ENCODE measurements around the gene GSK3A. TPM values are rescaled to one million over a fixed set of nuclear protein-coding genes. Genes with fewer than 3 reads are reported as not detected.

GSK3A gene
- total and polyA plus RNA-seq, 9 of the 15 experiments (the other 6 are each of a cell fraction or from before 2014, with no cell fraction given): 0.62 to 90.7 (median 33.3) TPM

DNA sequence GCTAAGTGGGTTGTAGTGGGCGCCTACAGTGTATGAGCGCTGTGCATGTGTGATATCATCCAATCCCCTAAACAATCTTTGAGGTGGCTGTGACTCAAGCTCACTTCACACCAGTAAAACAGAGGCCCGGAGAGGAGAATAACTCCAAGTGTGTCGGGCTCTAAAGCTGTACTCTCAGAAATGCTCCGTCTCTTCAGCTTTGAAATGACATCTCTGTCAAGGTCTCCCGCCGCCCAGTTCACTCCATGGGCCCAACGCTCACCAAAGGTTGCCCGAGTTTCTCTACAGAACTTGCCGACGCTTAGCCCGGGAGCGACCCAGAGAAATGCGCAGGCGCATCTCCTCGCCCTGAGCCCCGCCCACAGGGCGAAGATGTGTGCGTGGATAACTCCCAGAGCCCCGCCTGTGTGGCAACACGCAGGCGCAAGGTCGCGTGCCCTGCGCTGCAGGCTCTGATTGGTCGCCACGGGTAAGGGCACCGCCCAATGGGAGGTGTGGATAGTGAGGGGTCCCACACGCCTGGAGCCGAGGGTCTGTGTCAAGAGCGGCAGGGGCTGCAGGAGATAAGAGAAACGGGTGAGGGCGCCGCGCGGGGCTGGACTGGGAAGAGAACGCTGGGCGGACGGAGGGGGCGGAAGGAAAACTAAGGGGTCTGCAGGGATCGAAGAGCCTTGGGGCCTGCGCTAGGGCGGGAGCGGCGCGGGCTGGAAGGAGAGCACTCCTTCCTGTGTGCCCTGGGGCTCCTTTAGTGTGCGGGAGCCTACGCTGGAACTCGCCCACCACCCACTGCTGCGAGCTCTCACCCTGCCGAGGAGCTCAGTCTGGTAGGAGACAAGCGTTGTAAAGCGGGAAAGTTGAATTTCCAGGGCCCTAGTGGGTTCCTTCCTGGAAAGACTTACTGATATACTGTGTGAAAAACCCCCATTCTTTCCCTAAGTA, 22.3 kb downstream of the GSK3A start, which contains the start of gene ZNF526 (continued):
- TF ChIP-seq ZBTB7A (IDR thresholded peaks at IDR 0.05; ENCODE audit: borderline replicate concordance, control insufficient read depth, low read depth, low read length) (peak; percentile 100), E2F6 (IDR thresholded peaks at IDR 0.05; ENCODE audit: borderline replicate concordance in 1 of 2, extremely low read depth in 1 of 2, insufficient read depth in 1 of 2, insufficient read length in 1 of 2, low read depth in 1 of 2, low read length in 1 of 2, poor library complexity in 1 of 2, severe bottlenecking in 1 of 2) (peak; percentile 19 to 57), FOXK1 (CRISPR knock-in tag; IDR thresholded peaks at IDR 0.05; ENCODE audit: borderline replicate concordance) (no peak), PHB2 (IDR thresholded peaks at IDR 0.05; ENCODE audit: low read depth) (0 out of 2 replicates have a peak, but pooled peaks have one; percentile 19), ZNF592 (IDR thresholded peaks at IDR 0.05) (peak; percentile 75; the same call in 1 of the 2 replicates), ZKSCAN1 (IDR thresholded peaks at IDR 0.05; ENCODE audit: low read depth, low read length) (no peak), ETV5 (CRISPR knock-in tag; IDR thresholded peaks at IDR 0.05; ENCODE audit: low read depth) (peak; percentile 64; the same call in 1 of the 2 replicates), KLF16 (IDR thresholded peaks at IDR 0.05) (no peak), YY1 (IDR thresholded peaks at IDR 0.05; ENCODE audit: borderline replicate concordance in 1 of 3, control insufficient read depth in 1 of 3, extremely low read depth in 1 of 3, insufficient read depth in 3 of 3, insufficient read length in 1 of 3, insufficient replicate concordance in 2 of 3, low read depth in 1 of 3, low read length in 2 of 3) (no peak), POLR2A (conservative IDR thresholded peaks at IDR 0.05) (peak; percentile 94), KHSRP (IDR thresholded peaks at IDR 0.05) (no peak), ESRRB (CRISPR knock-in tag; IDR thresholded peaks at IDR 0.05; ENCODE audit: borderline replicate concordance) (no peak; the same call in 1 of the 2 replicates), MTA3 (IDR thresholded peaks at IDR 0.05; ENCODE audit: borderline replicate concordance) (peak; percentile 79), MCM3 (IDR thresholded peaks at IDR 0.05) (no peak), MXD1 (CRISPR knock-in tag; IDR thresholded peaks at IDR 0.05; ENCODE audit: borderline replicate concordance, poor library complexity, severe bottlenecking) (peak; percentile 32), ZNF224 (CRISPR knock-in tag; IDR thresholded peaks at IDR 0.05) (no peak)
- TF ChIP-seq, protein P1, sequence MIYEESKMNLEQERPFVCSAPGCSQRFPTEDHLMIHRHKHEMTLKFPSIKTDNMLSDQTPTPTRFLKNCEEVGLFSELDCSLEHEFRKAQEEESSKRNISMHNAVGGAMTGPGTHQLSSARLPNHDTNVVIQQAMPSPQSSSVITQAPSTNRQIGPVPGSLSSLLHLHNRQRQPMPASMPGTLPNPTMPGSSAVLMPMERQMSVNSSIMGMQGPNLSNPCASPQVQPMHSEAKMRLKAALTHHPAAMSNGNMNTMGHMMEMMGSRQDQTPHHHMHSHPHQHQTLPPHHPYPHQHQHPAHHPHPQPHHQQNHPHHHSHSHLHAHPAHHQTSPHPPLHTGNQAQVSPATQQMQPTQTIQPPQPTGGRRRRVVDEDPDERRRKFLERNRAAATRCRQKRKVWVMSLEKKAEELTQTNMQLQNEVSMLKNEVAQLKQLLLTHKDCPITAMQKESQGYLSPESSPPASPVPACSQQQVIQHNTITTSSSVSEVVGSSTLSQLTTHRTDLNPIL (CRISPR knock-in tag; IDR thresholded peaks at IDR 0.05): no peak
